ENCODE measurements around the gene RRH. TPM values are rescaled to one million over a fixed set of nuclear protein-coding genes. Genes with fewer than 3 reads are reported as not detected.

Gene RRH
- polyA plus RNA-seq, 6 donors from 2014 or later = 0.23 TPM; not detected in 5

DNA sequence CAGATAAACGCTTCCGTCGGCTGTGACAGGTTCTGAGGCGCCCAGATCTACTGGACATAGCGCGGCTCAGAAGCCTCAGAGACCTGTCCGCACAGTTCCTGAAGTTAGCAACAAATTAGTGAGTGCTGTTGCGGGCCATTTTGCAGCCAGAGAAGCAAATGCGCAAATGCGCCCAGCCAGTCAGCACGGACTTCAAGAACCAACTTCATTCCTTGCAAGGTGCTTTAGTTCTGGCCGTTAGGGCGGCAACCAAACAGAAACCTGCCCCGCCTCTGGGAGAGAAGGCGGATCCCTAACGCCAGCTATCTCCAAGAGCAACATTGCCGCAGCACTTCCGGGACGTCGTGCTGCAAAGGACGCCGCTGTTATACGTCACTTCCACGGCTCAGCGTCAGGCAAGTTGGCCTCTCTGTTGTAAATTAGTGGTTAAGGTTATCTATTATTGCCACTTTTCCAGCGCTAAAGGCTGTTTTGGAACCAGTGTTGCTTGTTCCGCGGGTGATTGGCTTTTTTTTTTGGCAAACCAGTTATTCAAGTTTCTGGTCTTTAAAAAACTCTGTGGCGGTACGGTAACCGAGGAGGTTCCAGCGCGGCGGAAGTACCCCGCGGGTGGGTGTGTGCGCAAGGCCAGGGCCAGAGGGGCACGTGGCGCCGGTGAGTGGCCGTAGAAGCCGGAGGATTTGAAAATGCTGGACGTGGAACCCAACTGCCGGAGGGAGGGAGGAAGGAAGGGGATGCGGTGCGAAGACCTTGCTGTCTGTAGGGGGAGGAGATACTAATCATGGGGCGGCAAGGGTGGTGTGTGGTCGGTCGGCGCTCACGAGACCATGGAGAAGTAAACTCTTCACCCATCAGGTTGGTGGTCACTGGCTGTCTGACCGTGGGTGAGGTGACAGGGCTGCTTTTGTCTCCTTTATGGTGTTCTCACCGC, 12.4 kb upstream of the RRH start, which contains the start of gene GAR1:
GAR1 (plus strand) TSS at position 612 of the 931 bp plus-strand sequence. CDS start 403 bp downstream, outside the sequence.
- Mint-ChIP-seq H3K4me1 (peaks cover 33 to 42% (median 35%) of the 10 kb centered on the region in 3 donors), H3K27ac (peak within 1 kb of the TSS; percentile 95 to 99 (median 98)), H3K4me3 (peak within 1 kb of the TSS; percentile 98 to 99 (median 99)), H3K9me3 (no peaks in the 10 kb centered on the region), H3K27me3 (peaks cover 0 to 7% (median 0%) of the 10 kb centered on the region in 3 donors), H3K36me3 (peaks cover 0 to 12% of the 10 kb centered on the region in 2 donors)
- ATAC-seq (ENCODE audit: low read depth in 2 of 2) (peak; percentile 93 to 95), DNase-seq (peak; percentile 81)

DNA sequence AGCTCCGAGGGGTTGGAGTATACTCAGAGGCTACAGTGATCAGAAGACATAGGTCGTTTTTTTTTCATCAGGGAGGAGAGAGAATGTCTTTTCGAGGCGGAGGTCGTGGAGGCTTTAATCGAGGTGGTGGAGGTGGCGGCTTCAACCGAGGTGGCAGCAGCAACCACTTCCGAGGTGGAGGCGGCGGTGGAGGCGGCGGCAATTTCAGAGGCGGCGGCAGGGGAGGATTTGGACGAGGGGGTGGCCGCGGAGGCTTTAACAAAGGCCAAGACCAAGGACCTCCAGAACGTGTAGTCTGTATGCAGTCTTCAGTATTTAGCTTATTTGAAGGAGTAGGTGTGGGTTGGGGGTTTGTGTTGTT, 11.7 kb upstream of the RRH start:
- peak overlapping the region; percentile 95 to 99 (median 98) for H3K27ac Mint-ChIP-seq
- peaks cover 0 to under 1% (median 0%) of the 10 kb centered on the region in 3 donors for H3K27me3 Mint-ChIP-seq
- peaks cover 2 to 13% of the 10 kb centered on the region in 2 donors for H3K36me3 Mint-ChIP-seq
- ATAC-seq (ENCODE audit: low read depth in 2 of 2) (no peak), DNase-seq (no peak)
- H3K4me3 Mint-ChIP-seq = peak overlapping the region; percentile 98 to 99 (median 99)
- H3K9me3 Mint-ChIP-seq = no peaks in the 10 kb centered on the region
- peaks cover 37 to 46% (median 38%) of the 10 kb centered on the region in 3 donors for H3K4me1 Mint-ChIP-seq

DNA sequence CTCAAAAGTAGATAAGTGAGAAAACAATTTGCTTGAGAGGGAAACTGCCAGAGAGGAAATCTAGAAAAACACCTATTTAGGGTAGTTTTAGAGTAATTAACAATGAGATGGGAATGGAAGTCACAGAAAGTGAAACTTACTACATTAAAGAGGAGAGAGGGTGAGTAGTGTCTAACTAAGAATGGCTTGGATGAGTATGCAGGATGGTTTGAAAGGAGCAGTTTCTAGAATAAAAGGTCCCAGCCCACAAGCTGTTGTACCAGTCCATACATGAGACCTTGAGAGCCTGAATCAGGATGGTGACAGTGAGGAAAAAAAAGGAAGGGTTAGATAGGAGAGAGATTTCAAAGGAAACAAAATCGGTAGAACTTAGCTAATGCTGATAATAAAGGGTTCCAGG, 10.9 kb upstream of the RRH start:
- peak overlapping the region; percentile 2 to 99 (median 99) for H3K4me3 Mint-ChIP-seq
- ATAC-seq (ENCODE audit: low read depth in 2 of 2) (no peak), DNase-seq (no peak)
- peaks cover 38 to 49% (median 38%) of the 10 kb centered on the region in 3 donors for H3K4me1 Mint-ChIP-seq
- peak overlapping the region in 4 of 6 donors; percentile 2 to 98 (median 48) for H3K27ac Mint-ChIP-seq
- no peaks in the 10 kb centered on the region for H3K27me3 Mint-ChIP-seq
- H3K9me3 Mint-ChIP-seq = no peaks in the 10 kb centered on the region
- H3K36me3 Mint-ChIP-seq = peaks cover 3 to 13% of the 10 kb centered on the region in 2 donors

DNA sequence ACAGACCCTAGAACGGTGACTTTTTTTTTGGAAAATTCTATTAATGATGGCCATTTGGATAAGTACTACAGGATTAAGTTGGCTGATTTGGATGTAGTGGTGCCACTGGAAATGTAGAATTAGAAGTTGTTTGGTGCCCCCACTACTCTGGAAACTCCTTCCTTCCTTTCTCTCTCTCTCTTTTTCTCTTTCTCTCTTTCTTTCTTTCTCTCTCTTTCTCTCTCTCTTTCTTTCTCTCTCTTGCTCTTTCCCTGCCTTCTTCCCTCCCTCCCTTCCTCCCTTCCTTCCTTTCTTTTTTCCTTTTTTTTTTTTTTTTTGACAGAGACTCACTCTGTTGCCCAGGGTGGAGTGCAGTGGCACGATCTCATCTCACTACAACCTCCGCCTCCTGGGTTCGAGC, 9.5 kb upstream of the RRH start:
- ATAC-seq (ENCODE audit: low read depth in 2 of 2) (no peak), DNase-seq (no peak)
- no peaks in the 10 kb centered on the region for H3K9me3 Mint-ChIP-seq
- peaks cover 3 to 13% of the 10 kb centered on the region in 2 donors for H3K36me3 Mint-ChIP-seq
- no peak overlapping the region for H3K27ac Mint-ChIP-seq
- peaks cover 38 to 49% (median 38%) of the 10 kb centered on the region in 3 donors for H3K4me1 Mint-ChIP-seq
- H3K27me3 Mint-ChIP-seq = no peaks in the 10 kb centered on the region
- peak overlapping the region in 1 of 8 donors; percentile 99 for H3K4me3 Mint-ChIP-seq

DNA sequence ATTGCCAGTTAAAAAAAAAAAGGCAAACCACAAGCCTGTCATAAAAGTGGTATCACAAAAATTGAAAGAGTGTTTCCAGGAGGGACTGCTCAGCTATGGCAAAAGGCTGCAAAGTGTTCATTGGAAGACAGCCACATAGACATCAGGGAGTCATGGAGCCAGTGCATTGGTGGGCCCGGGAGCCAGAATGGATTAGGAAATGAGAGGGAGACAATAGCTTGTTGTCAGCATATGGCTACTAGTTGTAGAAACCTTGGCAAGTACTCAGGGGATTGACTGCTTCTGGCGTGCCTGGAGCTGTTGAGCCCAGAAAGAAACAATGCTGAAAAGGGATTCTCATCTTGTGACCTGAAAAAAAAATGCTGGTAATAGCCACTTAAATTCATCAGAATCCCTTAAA, 7.2 kb upstream of the RRH start:
- peaks cover 29 to 37% (median 32%) of the 10 kb centered on the region in 3 donors for H3K4me1 Mint-ChIP-seq
- ATAC-seq (ENCODE audit: low read depth in 2 of 2) (no peak), DNase-seq (no peak)
- no peaks in the 10 kb centered on the region for H3K27me3 Mint-ChIP-seq
- H3K9me3 Mint-ChIP-seq = no peaks in the 10 kb centered on the region
- H3K36me3 Mint-ChIP-seq = peaks cover 3 to 13% of the 10 kb centered on the region in 2 donors
- peak overlapping the region in 3 of 6 donors; percentile 12 to 63 (median 29) for H3K27ac Mint-ChIP-seq
- no peak overlapping the region for H3K4me3 Mint-ChIP-seq

DNA sequence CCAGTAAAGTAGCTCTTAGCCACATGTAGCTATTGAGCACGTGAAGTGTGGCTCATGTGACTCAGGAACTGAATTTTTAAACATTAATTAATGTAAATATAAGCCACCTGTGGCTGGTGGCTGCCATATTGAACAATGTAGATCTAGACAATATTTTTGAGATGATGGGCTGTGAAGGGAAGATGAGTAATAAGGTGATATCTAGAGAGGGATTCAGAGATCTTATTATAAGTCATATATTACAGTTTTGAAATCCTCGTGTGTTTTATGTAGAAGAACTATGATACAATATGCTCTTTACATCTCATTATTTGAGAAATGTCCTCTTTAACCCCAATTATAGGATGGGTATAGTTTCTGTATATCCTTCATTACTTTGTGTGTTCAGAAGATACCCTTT, 6.6 kb upstream of the RRH start:
- ATAC-seq (ENCODE audit: low read depth in 2 of 2) (no peak), DNase-seq (no peak)
- Mint-ChIP-seq H3K9me3 (no peaks in the 10 kb centered on the region), H3K4me3 (no peak overlapping the region), H3K27ac (peak overlapping the region in 3 of 6 donors; percentile 4 to 37 (median 29)), H3K27me3 (no peaks in the 10 kb centered on the region), H3K36me3 (peaks cover 3 to 13% of the 10 kb centered on the region in 2 donors), H3K4me1 (peaks cover 23 to 31% (median 26%) of the 10 kb centered on the region in 3 donors)

DNA sequence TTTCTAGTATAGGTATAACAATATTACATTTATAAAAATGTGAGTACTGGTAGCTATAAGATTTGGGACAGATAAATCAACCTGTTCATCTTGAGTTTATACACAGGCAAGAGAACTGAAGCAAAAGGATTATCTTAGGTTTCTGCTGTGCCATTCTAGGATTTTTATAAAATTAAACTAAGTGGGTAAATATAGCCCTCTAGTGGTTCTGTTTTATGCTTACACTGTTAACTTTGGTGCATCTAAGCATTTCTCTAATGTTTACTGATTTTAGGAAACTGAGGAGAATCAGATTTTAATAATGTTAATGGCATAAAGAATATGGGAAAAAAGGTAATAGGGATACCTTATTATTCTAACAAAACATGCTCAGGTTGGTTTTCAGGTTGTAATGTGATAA, 1.1 kb upstream of the RRH start:
- Mint-ChIP-seq H3K4me1 (no peaks in the 10 kb centered on the region), H3K27ac (no peak overlapping the region), H3K4me3 (no peak overlapping the region), H3K27me3 (no peaks in the 10 kb centered on the region), H3K9me3 (no peaks in the 10 kb centered on the region), H3K36me3 (no peaks in the 10 kb centered on the region)
- DNase-seq = no peak
- ATAC-seq (ENCODE audit: low read depth in 2 of 2) = peak in 1 of 2 donors; percentile 43

DNA sequence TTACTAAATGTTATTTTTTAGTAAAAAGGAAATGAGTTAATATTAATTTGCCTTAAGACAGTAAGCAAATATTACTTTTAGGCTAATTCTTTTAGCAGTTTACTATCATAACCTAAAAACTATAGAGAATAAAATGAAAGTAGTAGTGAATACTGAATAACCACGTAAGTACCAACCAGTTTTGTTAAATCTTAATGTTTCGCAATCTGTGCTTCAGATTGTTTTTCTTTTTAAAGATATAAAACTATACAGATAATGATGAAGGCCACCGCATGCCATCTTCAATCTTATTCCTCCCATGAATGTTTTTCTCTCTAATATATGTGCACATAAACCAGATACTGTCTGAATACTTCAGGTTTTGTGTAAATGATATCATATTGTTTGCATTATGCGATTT, 6.0 kb downstream of the RRH start:
- Mint-ChIP-seq H3K36me3 (peaks cover 0 to 5% of the 10 kb centered on the region in 2 donors), H3K9me3 (no peaks in the 10 kb centered on the region), H3K4me3 (no peak overlapping the region), H3K27me3 (no peaks in the 10 kb centered on the region), H3K4me1 (no peaks in the 10 kb centered on the region), H3K27ac (no peak overlapping the region)
- ATAC-seq (ENCODE audit: low read depth in 2 of 2) = no peak
- no peak for DNase-seq

DNA sequence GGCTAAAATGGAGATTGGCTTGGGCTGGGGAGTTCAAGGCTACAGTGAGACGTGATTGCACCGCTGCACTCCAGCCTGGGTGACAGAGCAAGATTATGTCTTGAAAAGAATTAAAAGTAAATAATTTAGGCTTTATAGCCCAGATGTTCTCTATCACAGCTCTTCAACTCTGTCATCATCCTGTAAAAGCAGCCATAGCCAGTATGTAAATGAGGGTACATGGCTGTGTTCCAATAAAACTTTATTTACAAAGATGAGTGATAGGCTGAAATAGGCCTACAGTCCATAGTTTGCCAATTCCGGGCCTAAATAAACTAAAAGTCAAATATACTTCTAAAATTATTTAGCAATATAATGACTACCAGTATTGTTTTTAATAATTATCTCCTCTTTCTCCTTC, 9.2 kb downstream of the RRH start:
- Mint-ChIP-seq H3K27me3 (no peaks in the 10 kb centered on the region), H3K36me3 (peaks cover 0 to 5% of the 10 kb centered on the region in 2 donors), H3K9me3 (no peaks in the 10 kb centered on the region), H3K27ac (no peak overlapping the region), H3K4me1 (no peaks in the 10 kb centered on the region), H3K4me3 (no peak overlapping the region)
- DNase-seq (no peak), ATAC-seq (ENCODE audit: low read depth in 2 of 2) (no peak)

DNA sequence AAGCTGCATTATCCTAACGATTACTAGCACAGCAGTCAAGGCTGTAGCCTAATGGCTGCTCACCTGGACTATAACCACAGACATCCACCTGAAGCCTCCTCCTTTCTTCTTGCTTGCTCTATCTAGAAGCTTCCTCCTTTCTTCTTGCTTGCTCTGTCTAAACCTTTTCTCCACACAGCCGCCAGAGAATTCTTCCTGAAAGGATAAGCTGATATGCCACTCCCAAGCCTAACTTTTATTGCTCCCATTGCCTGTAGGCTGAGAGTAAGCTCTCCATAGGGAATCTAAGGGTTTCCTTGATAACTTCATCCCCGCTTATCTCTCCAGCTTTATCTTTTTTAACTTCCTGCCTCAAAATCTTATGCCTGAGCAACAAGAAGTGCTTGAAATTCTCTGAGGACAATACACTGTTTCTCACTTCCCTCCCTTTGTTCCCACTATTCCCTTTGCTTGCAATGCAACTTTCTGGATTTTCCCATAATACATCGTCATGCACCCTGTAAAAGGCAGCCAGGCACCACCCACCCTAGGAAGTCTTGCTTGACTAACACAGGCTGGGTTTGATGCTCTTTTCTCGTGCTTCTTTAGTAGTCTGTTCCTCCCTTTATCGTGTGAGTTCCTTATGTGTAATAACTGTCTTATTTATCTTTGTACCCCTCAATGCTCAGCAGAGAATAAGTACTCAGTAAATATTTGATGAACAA, 18.8 kb downstream of the RRH start:
- no peaks in the 10 kb centered on the region for H3K9me3 Mint-ChIP-seq
- H3K4me3 Mint-ChIP-seq = no peak overlapping the region
- H3K27me3 Mint-ChIP-seq = no peaks in the 10 kb centered on the region
- no peak for ATAC-seq (ENCODE audit: low read depth in 2 of 2)
- DNase-seq = no peak
- no peaks in the 10 kb centered on the region for H3K4me1 Mint-ChIP-seq
- no peaks in the 10 kb centered on the region for H3K36me3 Mint-ChIP-seq
- peak overlapping the region in 1 of 6 donors; percentile 4 for H3K27ac Mint-ChIP-seq

DNA sequence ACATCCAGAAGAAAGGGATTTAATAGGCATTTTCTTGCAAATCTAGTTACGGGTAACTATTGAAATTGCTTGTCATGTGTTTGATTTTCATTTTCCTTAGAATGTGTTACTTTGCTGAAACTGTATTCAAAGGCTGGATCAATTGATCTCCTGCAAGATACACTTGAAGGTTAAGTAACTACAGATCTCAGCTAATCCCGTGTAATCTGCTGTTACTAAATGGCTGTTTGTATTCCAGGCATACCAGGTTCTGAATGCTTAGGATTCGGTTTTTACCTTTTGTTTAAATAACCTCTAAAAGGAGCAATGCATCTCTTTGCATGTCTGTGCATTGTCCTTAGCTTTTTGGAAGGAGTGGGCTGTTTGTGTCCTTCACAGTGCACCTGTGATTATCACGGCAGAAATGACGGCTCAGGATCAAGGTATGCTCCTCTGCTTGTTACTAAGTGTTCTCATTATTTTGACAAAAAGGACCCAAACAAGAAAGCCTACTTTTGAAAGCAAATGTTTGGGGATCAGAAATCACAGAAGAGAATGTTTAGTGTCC, 20.2 kb downstream of the RRH start, which contains the start of gene LRIT3:
LRIT3 (plus strand) TSS at position 212 of the 547 bp plus-strand sequence; CDS start at position 307, 95 bp downstream.
- Mint-ChIP-seq H3K27me3 (no peaks in the 10 kb centered on the region), H3K27ac (peak within 1 kb of the TSS in 1 of 6 donors; percentile 15), H3K9me3 (peaks cover 0 to 2% (median 0%) of the 10 kb centered on the region in 7 donors), H3K4me3 (no peak within 1 kb of the TSS), H3K36me3 (no peaks in the 10 kb centered on the region), H3K4me1 (no peaks in the 10 kb centered on the region)
- no peak for ATAC-seq (ENCODE audit: low read depth in 2 of 2)
- no peak for DNase-seq

DNA sequence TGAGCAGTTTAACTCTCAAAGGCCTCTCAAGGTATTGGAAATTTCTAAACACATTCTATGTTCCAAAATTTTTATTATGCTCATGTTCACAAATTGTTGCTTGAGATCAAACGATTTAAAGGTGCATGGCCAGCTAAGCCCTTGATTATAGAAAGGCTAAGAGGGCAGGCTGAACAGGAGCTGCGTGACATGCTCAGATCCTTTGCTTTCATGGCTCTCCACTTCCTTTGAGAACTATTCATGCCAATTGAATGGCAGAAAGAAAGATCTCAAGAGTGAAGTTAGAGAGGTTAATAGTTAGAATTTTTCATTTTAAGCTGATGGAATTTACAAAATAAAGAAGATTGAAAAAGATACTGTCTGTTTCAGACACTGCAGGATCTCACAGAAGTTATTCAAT, 20.7 kb downstream of the RRH start:
- no peaks in the 10 kb centered on the region for H3K36me3 Mint-ChIP-seq
- peaks cover 0 to 2% (median 0%) of the 10 kb centered on the region in 7 donors for H3K9me3 Mint-ChIP-seq
- ATAC-seq (ENCODE audit: low read depth in 2 of 2) (no peak), DNase-seq (no peak)
- H3K27ac Mint-ChIP-seq = peak overlapping the region in 1 of 6 donors; percentile 15
- H3K4me3 Mint-ChIP-seq = no peak overlapping the region
- H3K27me3 Mint-ChIP-seq = no peaks in the 10 kb centered on the region
- no peaks in the 10 kb centered on the region for H3K4me1 Mint-ChIP-seq

DNA sequence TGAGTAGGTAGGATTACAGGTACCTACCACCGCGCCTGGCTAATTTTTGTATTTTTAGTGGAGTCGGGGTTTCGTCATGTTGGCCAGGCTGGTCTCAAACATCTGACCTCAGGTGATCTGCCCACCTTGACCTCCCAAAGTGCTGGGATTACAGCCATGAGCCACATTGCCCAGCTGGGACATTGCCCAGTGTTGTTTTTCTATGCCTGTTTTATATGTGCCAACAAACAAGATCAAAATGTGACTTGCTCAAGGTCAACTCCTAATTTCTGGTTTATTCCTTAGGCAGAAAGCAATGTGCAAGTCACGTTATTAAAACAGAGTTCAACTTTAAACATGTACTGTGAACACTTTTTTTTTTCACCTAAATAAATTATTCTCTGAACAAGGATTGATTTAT, 22.8 kb downstream of the RRH start:
- peaks cover 0 to 3% of the 10 kb centered on the region in 2 donors for H3K36me3 Mint-ChIP-seq
- peaks cover 0 to 16% (median 0%) of the 10 kb centered on the region in 3 donors for H3K4me1 Mint-ChIP-seq
- ATAC-seq (ENCODE audit: low read depth in 2 of 2) = no peak
- DNase-seq = no peak
- peaks cover 0 to 2% (median 0%) of the 10 kb centered on the region in 7 donors for H3K9me3 Mint-ChIP-seq
- H3K27me3 Mint-ChIP-seq = no peaks in the 10 kb centered on the region
- H3K4me3 Mint-ChIP-seq = no peak overlapping the region
- no peak overlapping the region for H3K27ac Mint-ChIP-seq
